ENCODE data around the gene SLC30A3.

SLC30A3 gene

DNA sequence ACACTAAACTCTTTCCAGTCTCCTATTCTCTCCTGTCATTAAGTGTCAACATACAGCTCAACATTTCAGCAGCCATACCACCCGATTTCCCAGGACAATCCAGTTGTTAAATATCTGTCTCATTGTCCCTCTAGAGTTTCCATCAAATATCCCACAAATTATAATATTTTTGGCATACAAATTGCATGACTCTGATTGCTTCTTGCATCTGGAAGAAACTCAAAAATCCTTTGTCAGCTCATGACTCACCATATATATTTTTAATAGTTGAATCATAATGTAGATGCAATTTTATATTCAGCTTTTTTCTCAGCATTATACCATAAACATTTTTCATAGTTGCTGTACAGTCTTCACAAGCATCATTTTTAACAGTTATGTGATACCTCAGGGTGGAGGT, 7.2 kb downstream of the SLC30A3 start:
- TF ChIP-seq EZH2phosphoT487 (IDR thresholded peaks at IDR 0.05; ENCODE audit: low read depth) (no peak), CTCF (IDR thresholded peaks at IDR 0.05; ENCODE audit: low read depth, low read length) (no peak)

DNA sequence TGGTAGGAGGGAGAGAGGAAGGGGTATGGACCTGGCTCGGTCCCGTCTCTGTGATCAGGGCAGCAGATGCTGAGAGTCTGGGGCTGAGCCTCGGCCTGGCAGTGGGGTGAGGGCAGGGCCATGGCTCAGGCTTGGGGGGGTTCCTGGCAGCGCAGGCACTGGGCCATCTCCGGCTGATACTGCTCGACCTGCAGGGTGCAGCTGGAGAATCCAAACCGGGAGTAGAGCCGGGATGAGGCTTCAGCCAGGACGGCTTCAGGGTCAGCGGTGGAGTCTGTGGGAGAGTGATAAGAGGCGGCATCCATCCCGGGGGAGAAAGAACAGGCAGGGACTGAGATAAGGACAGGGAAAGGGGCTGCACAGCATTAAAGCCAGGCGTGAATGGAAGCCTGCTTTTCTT, 7.7 kb downstream of the SLC30A3 start:
- H2AFZ ChIP-seq (ENCODE audit: low read depth, low read length), result no peak overlapping the region
- peaks cover 9% of the 10 kb centered on the region for H3K27me3 ChIP-seq (ENCODE audit: low read depth, low read length)
- H3K9ac ChIP-seq (ENCODE audit: low read length), result no peak overlapping the region
- no peak overlapping the region for H3K27ac ChIP-seq (ENCODE audit: low read length)
- no peaks in the 10 kb centered on the region for H3K36me3 ChIP-seq (replicated peaks; ENCODE audit: low read depth, low read length)
- H4K20me1 ChIP-seq (ENCODE audit: insufficient read depth, low read length), result no peaks in the 10 kb centered on the region
- no peaks in the 10 kb centered on the region for H3K9me3 ChIP-seq (ENCODE audit: insufficient read depth, low read length)
- H3K4me3 ChIP-seq (ENCODE audit: low read length), result no peak overlapping the region
- TF ChIP-seq EZH2phosphoT487 (IDR thresholded peaks at IDR 0.05; ENCODE audit: low read depth), result no peak
- TF ChIP-seq CTCF (IDR thresholded peaks at IDR 0.05; ENCODE audit: low read depth, low read length), result no peak
- H3K4me2 ChIP-seq (ENCODE audit: low read length), result no peak overlapping the region
- no peaks in the 10 kb centered on the region for H3K79me2 ChIP-seq (ENCODE audit: low read length)
- peaks cover 20% of the 10 kb centered on the region for H3K4me1 ChIP-seq (ENCODE audit: low read length)

More for the DNA sequence above, 7.2 kb downstream of the SLC30A3 start:
- no peak overlapping the region for H3K4me3 ChIP-seq (ENCODE audit: low read length)
- no peak overlapping the region for H2AFZ ChIP-seq (ENCODE audit: low read depth, low read length)
- no peaks in the 10 kb centered on the region for H4K20me1 ChIP-seq (ENCODE audit: insufficient read depth, low read length)
- peaks cover 15% of the 10 kb centered on the region for H3K4me1 ChIP-seq (ENCODE audit: low read length)
- H3K27ac ChIP-seq (ENCODE audit: low read length), result no peak overlapping the region
- no peak overlapping the region for H3K9ac ChIP-seq (ENCODE audit: low read length)
- no peaks in the 10 kb centered on the region for H3K9me3 ChIP-seq (ENCODE audit: insufficient read depth, low read length)
- H3K79me2 ChIP-seq (ENCODE audit: low read length), result no peaks in the 10 kb centered on the region
- no peak overlapping the region for H3K4me2 ChIP-seq (ENCODE audit: low read length)
- H3K27me3 ChIP-seq (ENCODE audit: low read depth, low read length), result peaks cover 13% of the 10 kb centered on the region
- H3K36me3 ChIP-seq (replicated peaks; ENCODE audit: low read depth, low read length), result no peaks in the 10 kb centered on the region

- no peak for TF ChIP-seq CTCF (IDR thresholded peaks at IDR 0.05; ENCODE audit: low read depth, low read length)
- TF ChIP-seq EZH2phosphoT487 (IDR thresholded peaks at IDR 0.05; ENCODE audit: low read depth), result no peak
- Histone ChIP-seq H3K4me2 (ENCODE audit: low read length) (peak overlapping the region; percentile 43), H3K27ac (ENCODE audit: low read length) (no peak overlapping the region), H4K20me1 (ENCODE audit: insufficient read depth, low read length) (no peaks in the 10 kb centered on the region), H3K9ac (ENCODE audit: low read length) (no peak overlapping the region), H3K4me1 (ENCODE audit: low read length) (peaks cover 20% of the 10 kb centered on the region), H2AFZ (ENCODE audit: low read depth, low read length) (peak overlapping the region; percentile 17; the same call in 1 of the 2 replicates), H3K27me3 (ENCODE audit: low read depth, low read length) (peaks cover 7% of the 10 kb centered on the region; the same call in 1 of the 2 replicates), H3K79me2 (ENCODE audit: low read length) (no peaks in the 10 kb centered on the region), H3K36me3 (replicated peaks; ENCODE audit: low read depth, low read length) (no peaks in the 10 kb centered on the region), H3K4me3 (ENCODE audit: low read length) (peak overlapping the region; percentile 19; the same call in 1 of the 2 replicates), H3K9me3 (ENCODE audit: insufficient read depth, low read length) (no peaks in the 10 kb centered on the region)
Observed at GRCh38 chr2:27251766-27252165, 11.1 kb downstream of the SLC30A3 start.

DNA sequence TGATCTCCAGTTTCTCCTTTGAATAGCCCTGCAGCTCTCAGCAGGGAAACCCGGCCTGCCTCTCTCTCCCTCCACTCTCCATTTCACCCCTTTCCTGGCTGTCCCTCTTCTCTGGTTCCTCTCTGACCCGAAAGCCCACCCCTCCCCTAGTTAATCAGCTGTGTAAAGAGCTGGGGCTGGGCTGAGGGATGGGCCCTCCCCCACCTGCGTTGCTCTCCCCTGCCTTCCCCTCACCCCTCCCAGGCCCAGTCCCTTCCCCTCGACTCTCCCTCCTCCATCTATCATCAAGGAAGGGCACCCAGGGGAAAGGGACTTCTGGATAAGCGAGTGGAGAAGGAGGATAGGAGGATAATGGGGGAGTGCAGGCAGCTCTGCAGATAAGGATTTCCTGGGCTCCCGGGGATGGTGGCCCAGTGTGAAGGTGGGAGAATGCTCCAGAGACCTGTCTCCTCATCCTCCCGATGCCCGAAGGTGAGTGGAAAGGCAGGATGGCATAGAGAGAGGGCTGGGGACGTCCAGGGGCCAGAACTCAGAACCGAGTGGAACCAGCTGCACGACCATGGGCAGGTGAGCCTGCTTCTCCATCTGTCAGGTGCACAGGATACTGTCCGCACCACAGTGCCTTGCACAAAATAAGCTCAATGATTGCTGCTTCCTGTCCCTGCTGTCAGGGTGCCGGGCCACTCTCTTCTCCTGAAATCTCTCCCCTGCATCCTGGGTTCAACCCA, 12.0 kb downstream of the SLC30A3 start:
- H3K36me3 ChIP-seq (replicated peaks; ENCODE audit: low read depth, low read length), result no peaks in the 10 kb centered on the region
- TF ChIP-seq CTCF (IDR thresholded peaks at IDR 0.05; ENCODE audit: low read depth, low read length) (no peak), EZH2phosphoT487 (IDR thresholded peaks at IDR 0.05; ENCODE audit: low read depth) (no peak)
- no peaks in the 10 kb centered on the region for H3K79me2 ChIP-seq (ENCODE audit: low read length)
- H3K27me3 ChIP-seq (ENCODE audit: low read depth, low read length), result peaks cover 7% of the 10 kb centered on the region; the same call in 1 of the 2 replicates
- peak overlapping the region; percentile 36; the same call in 1 of the 2 replicates for H3K9ac ChIP-seq (ENCODE audit: low read length)
- peak overlapping the region; percentile 60 for H3K4me3 ChIP-seq (ENCODE audit: low read length)
- H3K27ac ChIP-seq (ENCODE audit: low read length), result no peak overlapping the region
- peak overlapping the region; percentile 99 for H2AFZ ChIP-seq (ENCODE audit: low read depth, low read length)
- peaks cover 20% of the 10 kb centered on the region for H3K4me1 ChIP-seq (ENCODE audit: low read length)
- H3K9me3 ChIP-seq (ENCODE audit: insufficient read depth, low read length), result no peaks in the 10 kb centered on the region
- peak overlapping the region; percentile 76 for H3K4me2 ChIP-seq (ENCODE audit: low read length)
- H4K20me1 ChIP-seq (ENCODE audit: insufficient read depth, low read length), result no peaks in the 10 kb centered on the region

Data from OCI-LY3 (cell line).